ENCODE results near the gene CEL.

DNA sequence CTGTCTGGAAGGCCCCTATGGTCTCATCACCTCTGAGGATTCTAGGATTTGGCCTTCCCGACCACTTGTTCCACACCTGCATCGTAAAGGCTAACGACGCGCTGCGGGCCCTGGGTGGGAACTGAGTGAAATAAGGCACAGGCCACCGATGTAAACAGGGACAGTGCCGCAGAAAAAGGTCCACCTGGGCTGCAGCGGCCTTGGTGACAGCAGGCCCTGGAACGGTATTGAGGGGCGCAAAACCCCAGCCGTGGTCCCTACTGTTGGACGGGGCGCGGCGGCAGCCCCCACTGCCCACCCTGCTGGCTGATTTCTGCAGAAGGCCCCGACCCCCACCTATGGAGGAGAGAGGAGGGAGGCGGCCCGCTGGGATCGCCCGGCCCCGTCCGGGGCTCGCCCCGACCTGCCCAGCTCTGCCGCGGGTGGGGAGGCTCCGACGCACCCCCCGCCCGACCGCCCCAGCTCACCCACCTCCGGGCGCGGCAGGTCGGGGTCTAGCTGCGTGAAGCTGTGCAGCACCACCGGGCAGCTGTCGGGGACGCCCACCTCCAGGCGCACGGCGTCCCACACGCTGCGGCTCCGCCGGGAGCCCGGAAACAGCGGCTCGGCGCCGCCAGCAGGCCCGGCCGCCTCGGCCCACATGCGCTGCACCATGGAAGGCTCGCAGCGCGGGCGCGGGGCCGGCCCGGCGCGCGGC lies 58.9 kb downstream of the CEL start:
- TF ChIP-seq, protein P1, sequence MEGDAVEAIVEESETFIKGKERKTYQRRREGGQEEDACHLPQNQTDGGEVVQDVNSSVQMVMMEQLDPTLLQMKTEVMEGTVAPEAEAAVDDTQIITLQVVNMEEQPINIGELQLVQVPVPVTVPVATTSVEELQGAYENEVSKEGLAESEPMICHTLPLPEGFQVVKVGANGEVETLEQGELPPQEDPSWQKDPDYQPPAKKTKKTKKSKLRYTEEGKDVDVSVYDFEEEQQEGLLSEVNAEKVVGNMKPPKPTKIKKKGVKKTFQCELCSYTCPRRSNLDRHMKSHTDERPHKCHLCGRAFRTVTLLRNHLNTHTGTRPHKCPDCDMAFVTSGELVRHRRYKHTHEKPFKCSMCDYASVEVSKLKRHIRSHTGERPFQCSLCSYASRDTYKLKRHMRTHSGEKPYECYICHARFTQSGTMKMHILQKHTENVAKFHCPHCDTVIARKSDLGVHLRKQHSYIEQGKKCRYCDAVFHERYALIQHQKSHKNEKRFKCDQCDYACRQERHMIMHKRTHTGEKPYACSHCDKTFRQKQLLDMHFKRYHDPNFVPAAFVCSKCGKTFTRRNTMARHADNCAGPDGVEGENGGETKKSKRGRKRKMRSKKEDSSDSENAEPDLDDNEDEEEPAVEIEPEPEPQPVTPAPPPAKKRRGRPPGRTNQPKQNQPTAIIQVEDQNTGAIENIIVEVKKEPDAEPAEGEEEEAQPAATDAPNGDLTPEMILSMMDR (IDR thresholded peaks at IDR 0.05; ENCODE audit: low read depth, low read length): no peak
- no peak for TF ChIP-seq EZH2phosphoT487 (IDR thresholded peaks at IDR 0.05; ENCODE audit: low read depth)
